ENCODE data around the gene KIRREL1.

Gene KIRREL1

GRCh38 chr1:157993147-157993917 is at the start of gene KIRREL1:
KIRREL1 (plus strand) TSS chr1:157993645; CDS start chr1:157993677, 32 bp downstream.
- DNase-seq, result no peak

GRCh38 chr1:157944663-157945280 is 48.7 kb upstream of the KIRREL1 start:
- DNase-seq, result no peak

- no peak for DNase-seq
Measured at GRCh38 chr1:157948312-157949073, 45.0 kb upstream of the KIRREL1 start.

DNA sequence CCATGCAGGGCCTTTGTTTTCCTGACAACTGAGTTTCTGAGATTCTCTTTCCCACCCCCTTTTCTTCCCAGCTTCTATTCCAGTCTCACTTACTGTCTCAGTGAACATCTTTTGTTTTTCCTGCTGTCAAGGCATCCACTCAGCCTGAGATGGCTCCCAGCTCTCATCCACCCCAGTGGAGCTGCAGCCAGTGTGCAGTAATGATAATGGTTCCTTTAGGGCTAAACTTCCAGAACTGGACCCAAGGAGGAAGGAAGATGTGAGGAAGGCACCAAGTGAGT is 44.4 kb upstream of the KIRREL1 start:
- DNase-seq, result no peak

- no peak for DNase-seq
Measured at GRCh38 chr1:157951230-157951629, 42.2 kb upstream of the KIRREL1 start.

DNA sequence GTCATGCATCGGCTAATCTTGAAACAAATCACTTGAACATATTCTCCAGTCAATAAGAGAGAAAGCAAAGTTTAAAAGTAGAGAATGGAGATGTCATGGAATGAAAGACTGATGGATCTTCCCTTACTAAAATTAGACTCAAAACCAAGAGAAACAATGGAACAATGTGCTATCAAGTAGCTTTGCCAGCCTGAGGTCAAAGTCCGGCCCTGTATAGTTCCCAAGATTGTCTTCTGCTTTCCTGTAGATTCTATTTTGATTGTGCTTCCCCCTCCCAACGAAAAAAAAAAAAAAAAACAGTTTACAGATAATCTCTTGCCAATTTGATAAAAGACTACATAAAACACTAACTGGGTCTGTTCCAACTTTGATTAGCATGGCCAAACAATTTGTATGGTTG is 40.8 kb upstream of the KIRREL1 start:
- no peak for DNase-seq

GRCh38 chr1:157955221-157955620 is 38.2 kb upstream of the KIRREL1 start:
- DNase-seq, result no peak

GRCh38 chr1:157955857-157956256 is 37.6 kb upstream of the KIRREL1 start:
- no peak for DNase-seq

DNA sequence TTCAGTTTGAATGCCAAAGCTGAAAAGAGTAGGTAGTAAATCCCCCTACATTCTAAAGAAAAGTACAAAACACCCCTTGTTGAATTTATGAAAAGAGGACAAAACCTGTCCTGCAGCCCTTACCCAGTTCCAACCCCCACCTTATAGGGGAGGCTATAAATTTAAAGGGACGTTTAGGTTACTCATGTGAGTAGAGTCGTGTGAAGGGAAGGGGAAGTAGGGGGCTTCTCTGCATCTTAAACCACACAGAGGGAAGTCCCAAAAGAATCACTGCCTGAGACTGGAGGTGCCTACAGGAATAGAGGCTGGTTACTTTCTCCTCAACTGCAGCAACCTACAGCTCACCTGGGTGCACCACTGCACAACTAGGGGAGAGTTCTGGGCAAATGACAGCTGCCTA is 36.7 kb upstream of the KIRREL1 start:
- no peak for DNase-seq

DNA sequence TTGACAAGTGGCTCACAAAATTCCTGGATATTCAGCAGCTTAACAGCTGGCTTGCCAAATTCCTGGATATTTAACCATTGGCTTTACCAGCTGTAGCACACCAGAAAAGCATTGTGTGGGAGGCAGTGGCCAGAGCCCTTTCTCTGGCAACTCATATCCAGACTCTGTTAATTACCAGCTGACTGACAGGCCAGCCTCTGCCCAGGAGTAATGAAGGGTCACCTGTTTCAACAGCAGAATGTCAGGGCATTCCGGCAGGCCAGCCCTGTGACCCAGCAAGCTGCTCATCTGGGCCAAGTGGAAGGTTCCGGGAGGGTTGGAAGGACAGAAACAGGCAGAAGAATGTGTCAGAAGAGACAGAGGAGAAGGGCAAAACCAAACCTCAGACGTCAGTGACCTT is 35.2 kb upstream of the KIRREL1 start:
- no peak for DNase-seq

GRCh38 chr1:157959750-157960149 is 33.7 kb upstream of the KIRREL1 start:
- DNase-seq, result no peak

DNA sequence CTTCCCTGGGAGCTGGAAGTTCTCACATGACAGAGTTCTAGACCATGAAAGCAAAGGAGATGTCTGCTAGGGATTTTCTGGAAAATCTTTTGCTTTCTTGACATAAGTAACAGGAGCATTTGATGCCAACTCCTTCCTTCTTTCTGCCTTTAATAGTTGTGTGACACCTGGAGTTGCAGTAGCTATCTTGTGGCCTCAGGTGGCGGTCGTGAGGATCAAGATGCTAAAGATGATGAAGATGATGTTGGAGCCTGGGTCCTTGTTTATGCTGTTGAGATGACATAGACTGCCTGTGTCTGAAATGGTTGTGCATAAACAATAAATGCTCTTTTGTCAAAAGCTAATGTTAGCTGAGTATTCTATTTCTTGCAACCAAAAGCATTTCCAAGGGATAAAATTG is 32.7 kb upstream of the KIRREL1 start:
- no peak for DNase-seq

DNA sequence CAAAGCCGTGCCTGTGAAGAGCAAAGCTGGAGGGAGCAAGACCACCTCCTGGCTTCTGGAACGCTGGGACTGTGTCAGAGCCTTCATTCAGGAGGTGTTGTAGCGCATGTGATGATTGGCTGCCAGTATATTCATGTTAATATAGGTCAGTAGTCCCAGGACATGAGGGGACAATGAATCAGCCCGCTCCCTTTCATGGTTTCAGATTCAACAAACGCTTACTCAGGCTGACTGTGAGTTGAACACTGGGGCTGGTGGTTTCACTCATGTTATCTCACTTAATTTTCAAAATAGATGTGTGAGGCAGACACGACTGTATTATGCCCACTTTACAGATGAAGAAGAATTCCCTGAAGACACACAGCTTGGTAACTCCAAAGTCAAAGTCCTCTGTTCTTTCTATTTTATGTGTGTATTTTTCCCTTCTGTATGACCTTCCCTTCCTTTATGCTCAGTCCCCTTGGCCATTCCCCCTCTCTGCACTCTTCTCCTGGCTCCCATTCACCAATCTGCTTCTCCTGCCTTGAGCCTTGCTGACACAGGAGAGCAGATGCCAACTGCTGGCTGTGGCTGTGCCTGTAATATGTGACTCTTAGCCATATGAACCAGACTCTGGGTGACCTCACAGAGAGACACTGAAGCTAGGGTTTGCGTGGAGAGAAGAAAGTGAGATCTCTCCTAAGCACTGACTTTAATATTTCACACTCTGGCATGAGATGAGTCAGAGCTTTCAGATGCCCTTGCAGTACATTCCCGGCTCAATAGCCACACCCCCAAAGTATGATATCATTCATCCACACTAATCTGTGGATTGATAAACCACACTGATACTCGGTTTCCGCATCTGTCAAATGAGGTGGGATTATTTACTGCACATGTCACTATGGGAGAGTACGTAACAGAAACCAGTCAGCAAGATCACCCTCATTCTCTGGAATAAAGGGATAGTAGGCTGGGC is 31.4 kb upstream of the KIRREL1 start:
- no peak for DNase-seq

- DNase-seq, result peak; percentile 61
Measured at GRCh38 chr1:157963713-157964112, 29.7 kb upstream of the KIRREL1 start.

- DNase-seq, result no peak
Measured at GRCh38 chr1:157965584-157965983, 27.9 kb upstream of the KIRREL1 start.

DNA sequence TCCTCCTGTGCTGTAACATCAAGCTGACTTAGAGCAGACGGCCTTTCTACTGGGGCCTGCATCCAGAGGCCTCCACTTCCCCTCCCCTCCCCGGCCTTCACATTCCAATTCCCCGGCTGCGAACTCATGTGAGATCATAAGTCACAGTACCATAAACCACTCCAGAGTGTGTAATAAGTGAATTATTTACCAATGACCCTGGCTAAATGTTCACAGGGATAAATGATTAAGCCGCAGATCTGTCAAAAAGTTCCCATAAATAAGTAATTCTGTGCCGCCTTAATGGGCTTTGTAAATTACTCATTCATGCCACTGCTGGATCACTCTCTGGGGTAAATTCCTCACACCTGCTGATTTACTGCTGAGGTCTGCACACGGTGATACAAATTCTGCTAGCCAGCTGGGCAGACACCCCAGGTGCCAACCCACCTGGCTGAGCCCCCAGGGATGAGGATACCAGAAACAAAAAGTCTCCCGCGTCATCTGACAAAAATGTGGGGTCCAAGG is 27.4 kb upstream of the KIRREL1 start:
- DNase-seq, result no peak

DNA sequence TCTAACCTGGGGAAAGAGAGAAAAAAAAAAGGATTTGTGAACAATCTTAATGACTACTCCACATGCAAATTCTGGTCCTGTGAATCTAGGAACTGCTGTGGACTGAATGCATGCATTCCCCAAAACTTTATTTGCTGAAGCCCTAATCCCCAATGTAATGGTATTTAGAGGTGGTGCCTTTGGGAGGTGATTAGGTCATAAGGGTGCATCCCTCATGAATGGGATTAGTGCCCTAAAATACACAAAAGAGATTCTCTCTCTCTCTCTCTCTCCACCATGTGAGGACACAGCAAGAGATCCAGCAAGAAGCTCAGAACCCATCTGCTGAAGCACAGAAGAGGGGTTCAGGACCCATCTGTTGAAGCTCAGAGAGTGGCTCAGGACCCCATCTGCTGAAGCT is 26.2 kb upstream of the KIRREL1 start:
- no peak for DNase-seq

GRCh38 chr1:157968508-157968907 is 24.9 kb upstream of the KIRREL1 start:
- no peak for DNase-seq

DNA sequence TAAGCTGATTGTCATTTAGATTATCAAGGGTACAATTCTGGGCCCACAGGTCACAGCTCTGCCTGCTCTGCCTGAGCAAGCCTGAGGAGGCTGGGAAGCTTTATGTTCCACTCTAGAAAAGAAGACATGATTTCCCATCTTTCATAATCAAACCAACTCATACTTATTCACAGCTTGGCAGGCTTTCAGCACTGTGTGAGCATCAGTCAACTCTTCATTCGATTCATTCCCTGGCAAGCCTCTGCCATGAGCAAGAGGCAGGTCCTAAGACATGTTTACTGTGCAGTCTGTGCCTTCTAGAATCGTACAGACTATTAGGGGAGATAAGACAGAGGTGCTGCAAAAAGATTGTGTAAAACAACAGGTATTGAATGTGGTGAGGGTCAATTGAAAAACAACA is 24.5 kb upstream of the KIRREL1 start:
- DNase-seq, result no peak

DNA sequence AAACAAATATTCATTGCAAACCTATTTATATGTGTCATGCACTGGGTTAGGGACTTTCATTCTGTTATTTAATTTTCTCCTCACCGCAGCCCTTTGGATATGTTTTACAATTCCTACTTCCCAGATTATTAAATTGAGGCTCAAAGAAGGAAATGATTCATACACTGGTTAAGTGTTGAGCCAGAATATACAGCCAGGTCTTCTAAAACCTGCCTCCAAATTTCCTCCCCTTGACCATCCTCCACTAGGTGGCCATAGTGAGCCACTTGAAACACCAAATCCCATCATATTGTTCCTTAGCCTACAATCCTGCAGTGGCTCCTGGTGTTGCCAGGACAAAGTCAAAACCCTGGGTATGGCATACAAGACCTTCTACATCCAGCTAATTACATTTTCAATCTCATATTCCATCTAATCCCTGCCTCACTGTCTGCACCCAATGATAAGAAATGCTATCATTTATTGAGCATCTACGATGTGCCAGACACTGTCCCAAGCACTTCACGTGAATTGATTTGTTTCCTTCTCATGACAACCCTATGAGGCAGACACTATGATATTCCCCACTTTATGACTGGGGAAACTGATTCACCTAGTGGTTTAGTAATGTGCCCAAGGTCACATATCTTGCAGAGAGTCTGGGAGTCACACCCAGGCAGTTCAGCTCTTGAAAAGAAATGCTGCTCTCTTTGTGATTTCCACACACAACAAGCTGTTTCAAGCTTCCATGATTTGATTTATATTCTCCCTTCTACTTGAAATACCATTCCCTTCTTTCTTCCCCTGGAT is 23.6 kb upstream of the KIRREL1 start:
- DNase-seq, result no peak

DNA sequence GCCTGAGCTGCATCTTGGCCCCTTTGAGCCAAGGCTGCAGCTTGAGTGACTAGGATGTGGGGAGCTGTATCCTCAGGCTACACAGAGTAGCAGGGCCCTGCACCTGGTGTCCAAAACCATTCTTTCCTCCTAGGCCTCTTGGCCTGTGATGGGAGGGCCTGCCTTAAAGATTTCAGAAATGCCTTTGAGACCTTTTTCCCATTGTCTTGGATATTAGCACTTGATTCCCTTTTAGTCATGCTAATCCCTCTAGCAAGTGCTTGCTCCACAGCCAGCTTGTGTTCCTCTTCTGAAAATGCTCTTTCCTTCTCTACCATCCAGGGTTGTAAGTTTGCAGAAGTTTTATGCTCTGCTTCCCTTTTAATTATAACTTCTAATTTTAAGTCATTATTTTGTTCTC is 21.7 kb upstream of the KIRREL1 start:
- no peak for DNase-seq
